A673 (cell line): ENCODE results near the gene CAB39. TPM values are rescaled to one million over a fixed set of nuclear protein-coding genes. Genes with fewer than 3 reads are reported as not detected.

Source experiments
- Bru-seq: library from RNA; stranded (reverse); fragments of 400-500 nt; gene quantifications from one replicate; lab custom pipeline; 2021; lab: Mats Ljungman, UMichigan
- BruChase-seq, 2 experiments: library from RNA; stranded (reverse); fragments of 400-500 nt; gene quantifications; one replicate each; lab custom pipeline; 2021; lab: Mats Ljungman, UMichigan
- BruUV-seq: library from RNA; stranded (reverse); fragments of 400-500 nt; replicated peaks from 2 replicates; lab custom pipeline; 2021; lab: Mats Ljungman, UMichigan
- CTCF ChIA-PET: fragments of 300-600 bp; sonication (Branson Sonifier 250); formaldehyde crosslinking; loops from one replicate; lab custom pipeline; 2022; ENCODE audit warnings: antibody characterized with exemption; lab: Charles Lee
- POLR2A ChIA-PET: fragments of 300-600 bp; sonication (Branson Sonifier 250); formaldehyde crosslinking; loops from one replicate; lab custom pipeline; 2022; ENCODE audit warnings: antibody characterized with exemption; ENCODE audit not compliant: low non-redundant PET; lab: Charles Lee
- DNase-seq: peaks from one replicate; pipeline ENCODE4 v3.0.0-alpha.2; 2015; ENCODE audit warnings: low spot score
- H3K27ac ChIP-seq: fragments of 200-600 bp; sonication (generic); 2 replicates; pipeline ENCODE4 v1.5.1; 2016; ENCODE audit warnings: mixed run types, low read depth, mild to moderate bottlenecking, mixed read lengths, antibody characterized with exemption, low read length; ENCODE audit not compliant: poor library complexity, severe bottlenecking
- H3K27me3 ChIP-seq: fragments of 200-600 bp; sonication (generic); replicated peaks from 2 replicates; pipeline ENCODE4 v1.6.1; 2017; ENCODE audit warnings: mixed run types, low read depth, mild to moderate bottlenecking, mixed read lengths, antibody characterized with exemption, low read length; ENCODE audit not compliant: insufficient read depth, poor library complexity
- H3K36me3 ChIP-seq: fragments of 200-600 bp; sonication (generic); 2 replicates; pipeline ENCODE4 v1.6.1; 2016; ENCODE audit warnings: mixed run types, mild to moderate bottlenecking, mixed read lengths, antibody characterized with exemption, low read length; ENCODE audit not compliant: insufficient read depth, poor library complexity, severe bottlenecking
- H3K4me1 ChIP-seq: fragments of 200-600 bp; sonication (generic); 2 replicates; pipeline ENCODE4 v1.6.1; 2017; ENCODE audit warnings: mixed run types, mild to moderate bottlenecking, mixed read lengths, antibody characterized with exemption, low read length; ENCODE audit not compliant: insufficient read depth, poor library complexity, severe bottlenecking
- H3K4me3 ChIP-seq: fragments of 200-600 bp; sonication (generic); 2 replicates; pipeline ENCODE4 v1.5.1; 2016; ENCODE audit warnings: low read depth, mixed run types, mild to moderate bottlenecking, mixed read lengths, low read length; ENCODE audit not compliant: poor library complexity, severe bottlenecking
- H3K9me3 ChIP-seq: fragments of 200-600 bp; sonication (generic); 2 replicates; pipeline ENCODE4 v1.6.1; 2016; ENCODE audit warnings: mixed run types, low read depth, mild to moderate bottlenecking, mixed read lengths, antibody characterized with exemption, low read length; ENCODE audit not compliant: poor library complexity, severe bottlenecking
- CTCF ChIP-seq: fragments of 300-800, 200-600 bp; sonication (generic); conservative IDR thresholded peaks from 2 replicates; pipeline ENCODE4 v1.5.1; 2017; ENCODE audit warnings: low read depth, mild to moderate bottlenecking, antibody characterized with exemption, low read length, moderate library complexity, mixed read lengths
- EZH2 ChIP-seq: fragments of 200-600 bp; sonication (generic); IDR thresholded peaks from 2 replicates; pipeline ENCODE4 v1.6.1; 2017; ENCODE audit warnings: borderline replicate concordance, low read depth, mild to moderate bottlenecking, mixed read lengths, antibody characterized with exemption, low read length; ENCODE audit not compliant: poor library complexity, severe bottlenecking
- intact Hi-C: fragments of 100-400 bp; cut with micrococcal nuclease; formaldehyde crosslinking; loops from one replicate; pipeline ENCODE4 v1.10.0; 2022; ENCODE audit not compliant: unreplicated experiment
- long read RNA-seq: library from polyadenylated mRNA; stranded (forward); transcript quantifications from one replicate; pipeline ENCODE4 v2.0.0, GENCODE V29; 2022
- total RNA-seq: library from RNA; stranded (reverse); gene quantifications from 2 replicates; pipeline ENCODE4 v1.2.3, GENCODE V29; 2021

Gene CAB39
- total RNA-seq (50.9 and 58.2 TPM in 2 replicates), Bru-seq, nascent RNA (percentile 89 among the genes with signal in this experiment), BruChase-seq, experiment 1, labeled RNA remaining after a 2-hour chase (percentile 83 among the genes with signal in this experiment), BruChase-seq, experiment 2, labeled RNA remaining after a 6-hour chase (percentile 85 among the genes with signal in this experiment)
- long read RNA-seq, transcript CAB39-201 (9 exons, 3,826 nt): major isoform, 103 of 131 reads
- long read RNA-seq, partial matches to known transcripts: 4 of 131 reads
- long read RNA-seq, other reads (novel, unspliced or antisense): 21 of 131 reads

DNA sequence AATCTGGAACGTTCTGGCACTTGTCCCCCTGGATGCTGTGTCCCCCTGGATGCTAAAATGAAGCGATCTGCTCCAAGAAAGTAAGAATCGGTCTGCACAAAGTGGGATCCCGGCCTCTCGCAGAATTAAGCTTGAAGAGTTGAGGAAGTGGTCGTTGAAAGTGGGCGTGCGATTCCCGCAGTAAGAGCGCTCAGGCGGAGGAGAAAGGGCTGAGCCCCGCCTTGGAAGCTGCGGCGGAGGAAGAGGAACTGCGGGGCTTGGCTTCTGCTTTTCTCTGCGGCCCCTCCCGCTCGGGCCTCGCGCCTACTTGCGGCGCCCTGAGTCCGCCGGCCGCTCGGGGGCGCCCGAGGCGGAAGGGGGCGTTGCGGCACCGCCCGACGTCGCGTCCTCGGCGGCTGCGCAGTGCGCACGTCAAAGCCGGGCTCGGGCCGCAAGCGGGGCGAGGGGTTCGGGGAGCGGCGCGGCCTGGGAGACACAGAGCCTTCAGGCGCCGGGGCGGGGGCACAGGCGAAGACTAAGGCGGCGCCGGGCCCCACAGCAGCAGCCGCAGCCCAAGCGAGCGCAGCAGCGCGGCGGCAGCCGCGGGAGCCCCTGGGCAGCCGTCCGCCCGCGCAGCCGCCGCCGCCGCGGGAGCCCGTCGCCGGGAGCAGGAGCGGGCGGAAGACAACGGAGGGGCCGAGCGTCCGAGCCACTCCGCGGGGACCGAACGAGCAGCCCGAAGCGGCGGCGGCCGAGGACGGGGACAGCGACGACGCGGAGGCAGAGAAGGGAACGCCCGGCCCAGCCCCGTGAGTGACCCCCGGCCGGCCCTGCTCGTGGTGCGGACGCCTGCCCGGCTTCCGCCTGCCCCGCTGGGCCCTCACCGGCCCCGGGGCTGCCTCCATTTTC, at the start of gene CAB39:
TSS of gene CAB39 (plus strand) at position 400 of the 888 bp plus-strand sequence. CDS start 47,160 bp downstream, outside the sequence.
- no TSS peak for BruUV-seq

GRCh38 chr2:230664128-230664527, 48.5 kb upstream of the CAB39 start:
- H3K36me3 ChIP-seq: no peaks in the 10 kb centered on the region
- H3K4me1 ChIP-seq: no peaks in the 10 kb centered on the region
- no peak for TF ChIP-seq CTCF
- TF ChIP-seq EZH2: no peak
- ChIA-PET CTCF (no interaction called here), POLR2A (no interaction called here)
- H3K4me3 ChIP-seq: no peak overlapping the region
- intact Hi-C loops: no loop called here
- no peaks in the 10 kb centered on the region for H3K27me3 ChIP-seq
- H3K9me3 ChIP-seq: no peaks in the 10 kb centered on the region
- H3K27ac ChIP-seq: no peak overlapping the region
- no peak for DNase-seq
- BruUV-seq: no TSS peak

More for the DNA sequence above, at the start of gene CAB39:
- Histone ChIP-seq H3K4me3 (peak within 1 kb of the TSS; percentile 92), H3K9me3 (no peaks in the 10 kb centered on the region), H3K4me1 (peaks cover 15% of the 10 kb centered on the region), H3K36me3 (no peaks in the 10 kb centered on the region), H3K27me3 (no peaks in the 10 kb centered on the region), H3K27ac (peak within 1 kb of the TSS; percentile 89)
- intact Hi-C loops: loop anchor here (2.0 kb wide), 1 partner anchor 86 kb away; no protein-coding TSS in a partner anchor
- CTCF ChIA-PET: no interaction called here
- POLR2A ChIA-PET: no interaction called here
- no peak for TF ChIP-seq EZH2
- TF ChIP-seq CTCF: peak; percentile 69
- peak; percentile 95 for DNase-seq

GRCh38 chr2:230664844-230665243, 47.8 kb upstream of the CAB39 start:
- no peak overlapping the region for H3K4me3 ChIP-seq
- H3K9me3 ChIP-seq: no peaks in the 10 kb centered on the region
- no peaks in the 10 kb centered on the region for H3K36me3 ChIP-seq
- H3K4me1 ChIP-seq: no peaks in the 10 kb centered on the region
- BruUV-seq: no TSS peak
- no peak overlapping the region for H3K27ac ChIP-seq
- DNase-seq: no peak
- ChIA-PET CTCF (no interaction called here), POLR2A (no interaction called here)
- intact Hi-C loops: no loop called here
- TF ChIP-seq EZH2 (no peak), CTCF (no peak)
- H3K27me3 ChIP-seq: no peaks in the 10 kb centered on the region
